HG03095 (cell line): Measurements from ENCODE around the gene GFPT2.

Experiments used
- ATAC-seq: cut with Tn5 transposase; IDR thresholded peaks from one replicate; pipeline ENCODE4 v1.9.1; 2021; ENCODE audit warnings: moderate library complexity; ENCODE audit not compliant: unreplicated experiment

GFPT2 gene

GRCh38 chr5:180335614-180336233 lies 17.4 kb downstream of the GFPT2 start:
- ATAC-seq, result no peak

GRCh38 chr5:180334751-180335613 lies 18.2 kb downstream of the GFPT2 start:
- no peak for ATAC-seq

GRCh38 chr5:180334176-180334575 lies 19.0 kb downstream of the GFPT2 start:
- ATAC-seq, result no peak

GRCh38 chr5:180333661-180334060 lies 19.5 kb downstream of the GFPT2 start:
- ATAC-seq, result no peak

DNA sequence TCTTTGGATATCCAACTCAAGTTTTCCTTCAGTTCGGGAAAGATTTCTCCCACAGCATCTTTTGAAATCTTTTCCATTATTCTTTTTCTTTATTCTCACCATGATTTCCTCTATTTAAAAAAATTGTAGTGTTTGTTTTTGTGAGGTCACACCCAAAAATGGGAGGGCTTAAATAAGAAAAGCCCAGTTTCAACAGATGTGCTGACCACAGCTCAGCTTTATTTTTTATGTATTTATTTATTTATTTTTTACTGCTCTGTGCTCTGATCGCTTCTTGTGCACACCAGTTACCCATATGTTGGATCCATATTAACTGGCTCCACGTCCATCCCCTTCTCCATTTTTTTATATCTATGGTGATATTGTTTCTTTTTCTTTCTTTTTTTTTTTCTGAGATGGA lies 20.3 kb downstream of the GFPT2 start:
- no peak for ATAC-seq

DNA sequence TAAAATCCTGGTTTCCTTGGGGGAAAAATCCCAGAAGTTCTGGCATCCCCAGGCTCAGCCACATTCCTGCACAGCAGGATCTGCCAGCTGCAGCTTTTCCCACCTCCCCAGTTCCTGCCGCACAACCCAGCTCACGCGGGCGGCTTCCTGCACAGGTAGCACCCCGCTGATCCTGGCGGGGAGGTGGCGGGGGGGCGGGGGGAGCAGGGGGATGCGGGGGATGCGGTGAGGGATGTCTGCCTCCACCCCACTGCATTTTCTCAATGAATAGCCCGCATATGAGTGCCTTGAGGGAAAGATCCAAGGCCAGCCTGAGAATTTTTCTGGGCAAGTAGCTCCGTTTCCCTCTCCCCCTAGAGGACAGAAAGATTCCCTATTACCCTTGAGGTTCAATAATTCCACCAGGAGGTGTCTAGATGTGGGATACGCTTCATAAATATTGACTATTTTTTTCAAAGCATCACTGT lies 21.1 kb downstream of the GFPT2 start:
- no peak for ATAC-seq

DNA sequence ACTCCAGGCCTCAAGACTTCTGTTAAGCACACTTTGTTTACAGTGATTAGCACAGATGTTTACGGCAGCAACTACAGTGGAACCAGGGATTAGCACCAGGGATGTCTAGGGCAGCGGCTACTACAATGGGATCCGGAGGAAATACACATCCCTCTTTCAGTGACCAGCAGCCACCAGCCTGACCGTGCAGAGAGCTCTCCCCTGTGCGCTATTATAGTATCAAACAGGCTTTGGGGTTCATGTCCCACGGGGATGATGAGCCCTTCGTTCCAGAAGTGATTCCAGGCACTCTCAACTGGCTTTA lies 21.5 kb downstream of the GFPT2 start:
- ATAC-seq, result no peak

DNA sequence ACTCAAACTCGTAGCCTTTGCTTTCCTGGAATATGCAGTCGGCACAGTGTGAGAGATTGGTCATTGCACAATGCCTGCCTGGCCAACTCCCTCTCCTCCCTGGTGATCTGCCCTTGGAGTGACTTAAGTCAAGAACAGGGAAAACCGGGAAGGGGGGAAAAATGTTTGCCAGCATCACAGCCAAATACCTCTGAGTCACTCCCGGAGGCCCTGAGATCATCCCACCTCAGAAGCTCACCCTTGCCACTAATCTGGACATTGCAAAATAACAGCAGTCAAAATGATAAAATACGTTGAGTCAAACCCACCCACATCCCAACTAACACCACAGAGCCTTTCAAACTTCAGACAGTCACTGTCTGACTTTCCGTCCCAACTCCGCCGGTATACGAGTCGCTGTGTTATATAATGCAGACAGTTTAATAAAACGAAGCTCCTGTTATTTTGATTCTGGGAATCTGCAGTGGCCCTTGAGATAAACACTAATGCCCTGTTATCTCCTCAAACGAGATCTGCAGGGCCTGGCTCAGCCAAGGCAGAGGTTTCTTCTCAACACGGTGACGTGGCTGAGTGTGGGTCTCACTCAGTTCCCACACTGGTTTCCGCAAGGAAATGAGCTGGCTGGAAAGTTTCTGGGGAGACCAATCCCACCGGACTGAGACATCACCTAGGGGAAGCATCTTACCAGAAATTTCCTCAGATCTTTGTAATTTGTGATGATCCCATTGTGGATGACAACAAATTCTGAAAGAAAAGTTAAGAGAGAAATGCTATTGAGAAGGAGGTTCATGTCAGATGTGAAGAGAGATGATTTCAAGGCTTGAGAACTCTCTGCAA lies 22.1 kb downstream of the GFPT2 start:
- ATAC-seq, result no peak

DNA sequence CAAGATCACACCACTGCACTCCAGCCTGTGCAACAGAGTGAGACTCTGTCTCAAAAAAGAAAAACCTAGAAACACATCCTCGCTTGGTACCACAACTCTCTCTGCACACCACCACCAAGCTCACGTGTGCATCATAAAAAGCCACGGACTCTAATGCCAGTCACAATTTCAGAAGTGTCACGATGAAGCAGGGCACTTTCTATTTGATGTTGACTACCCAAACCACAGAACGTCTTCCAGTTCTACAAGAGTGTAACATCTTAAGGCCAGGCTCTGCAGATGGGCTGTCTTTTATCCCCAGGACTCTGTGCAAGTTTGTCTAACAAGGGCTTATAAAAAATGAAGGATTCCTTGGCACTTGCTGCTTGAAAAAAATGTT lies 22.9 kb downstream of the GFPT2 start:
- ATAC-seq, result no peak

DNA sequence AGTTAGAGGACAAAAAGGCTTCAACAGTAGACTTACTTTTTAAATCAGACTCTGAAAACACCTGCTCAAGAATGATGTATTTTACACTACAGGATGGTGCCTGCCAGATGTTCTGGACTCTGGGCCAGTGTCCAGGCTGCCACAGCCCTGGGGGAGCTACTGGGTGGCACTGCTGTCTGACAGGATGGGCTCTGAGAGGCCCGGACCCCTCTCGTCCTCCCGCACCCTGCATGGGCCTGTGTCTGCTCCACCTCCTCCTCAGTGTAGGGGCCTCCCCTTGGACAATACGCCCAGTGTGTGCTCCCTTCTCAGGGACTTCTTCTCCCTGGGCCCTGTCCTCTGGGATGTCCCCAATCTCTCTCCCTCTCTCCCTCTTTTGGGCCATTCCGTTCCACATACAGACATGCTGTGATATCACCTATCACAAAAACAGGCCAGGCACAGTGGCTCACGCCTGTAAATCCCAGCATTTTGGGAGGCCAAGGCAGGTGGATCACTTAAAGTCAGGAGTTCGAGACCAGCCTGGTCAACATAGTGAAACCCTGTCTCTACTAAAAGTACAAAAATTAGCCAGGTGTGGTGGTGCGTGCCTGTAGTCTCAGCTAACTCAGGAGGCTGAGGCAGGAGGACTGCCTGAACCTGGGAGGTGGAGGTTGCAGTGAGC lies 23.4 kb downstream of the GFPT2 start:
- ATAC-seq, result no peak

DNA sequence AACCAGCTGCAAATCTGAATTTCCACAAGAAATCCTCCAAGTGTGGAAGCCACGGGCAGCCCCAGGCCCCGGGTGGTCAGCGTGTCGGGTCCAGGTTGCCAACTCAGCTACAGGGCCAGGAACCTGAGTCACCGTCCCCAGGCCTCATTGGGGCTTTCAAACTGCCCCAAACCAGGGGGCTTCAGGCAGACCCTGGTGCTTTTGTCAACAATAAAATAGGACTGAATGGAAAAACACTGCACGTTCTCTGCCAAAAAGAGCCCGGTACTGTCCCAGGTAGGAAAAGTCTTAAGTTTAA lies 24.0 kb downstream of the GFPT2 start:
- no peak for ATAC-seq

DNA sequence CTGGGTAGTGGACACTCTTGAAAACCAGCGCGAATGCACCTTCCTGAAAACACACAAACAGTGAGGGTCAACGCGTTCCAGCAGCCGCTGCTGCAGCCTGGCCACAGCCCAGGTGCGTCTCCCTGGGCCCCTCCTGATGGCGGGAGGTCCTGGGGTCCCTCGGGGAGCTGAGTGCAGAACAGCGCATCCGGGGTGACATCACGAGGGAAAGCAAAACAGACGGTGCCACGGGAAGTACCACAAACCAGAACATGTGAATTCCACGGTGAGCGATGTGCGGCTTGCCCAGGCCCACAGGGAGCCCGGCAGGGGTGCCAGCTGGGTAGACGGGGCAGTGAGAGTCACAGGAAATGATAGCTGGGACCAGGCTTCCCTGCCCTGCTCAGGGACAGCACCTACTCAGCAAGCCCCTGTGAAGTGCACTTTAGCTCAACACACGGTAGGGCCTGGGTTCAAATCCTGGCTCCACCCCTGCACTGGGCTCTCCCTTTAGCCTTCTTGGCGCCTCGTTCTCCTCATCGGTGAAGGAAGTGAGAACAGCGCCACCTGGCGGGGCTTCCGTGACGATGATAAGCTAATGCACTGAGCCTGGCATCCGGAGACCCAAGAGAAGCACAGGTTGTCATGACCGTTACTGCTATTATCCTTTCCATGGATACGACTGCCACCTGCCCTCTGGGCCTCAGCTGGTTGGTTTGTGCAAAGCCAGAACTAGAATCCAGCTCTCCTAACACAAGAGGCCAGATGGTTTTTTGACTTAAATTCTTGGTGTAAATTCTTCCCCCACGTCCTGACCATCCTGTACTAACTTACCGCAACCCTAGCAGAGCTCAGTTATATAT lies 24.6 kb downstream of the GFPT2 start:
- peak; percentile 87 for ATAC-seq

DNA sequence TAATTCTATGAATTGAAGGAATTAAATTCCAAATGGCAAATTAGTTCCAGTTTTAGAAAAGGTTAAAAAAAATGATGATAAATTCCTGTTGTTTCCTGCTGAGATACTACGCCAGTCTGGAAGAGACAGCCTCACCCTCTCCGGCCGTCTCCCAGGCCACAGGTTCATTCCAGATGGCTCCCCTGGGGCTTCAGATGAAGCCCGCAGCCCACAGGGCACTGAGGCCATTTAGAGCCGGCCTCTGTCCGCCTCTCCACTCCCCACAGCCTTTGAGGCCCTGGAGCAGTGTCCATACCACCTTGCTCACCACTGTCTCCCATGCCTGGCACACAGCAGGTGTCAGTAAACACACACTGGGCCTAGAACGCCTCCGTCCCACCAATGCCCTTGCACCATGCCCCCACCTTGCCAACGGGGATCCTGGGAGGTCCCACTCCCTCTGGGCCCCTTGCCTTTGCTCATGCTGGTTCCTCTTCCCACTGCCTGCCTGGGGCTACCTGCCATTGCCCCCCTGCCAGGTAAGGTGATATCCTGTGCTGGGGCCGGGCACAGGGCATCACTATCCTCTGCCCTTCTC lies 26.1 kb downstream of the GFPT2 start:
- ATAC-seq, result no peak

GRCh38 chr5:180324601-180324950 lies 28.6 kb downstream of the GFPT2 start:
- ATAC-seq, result no peak

DNA sequence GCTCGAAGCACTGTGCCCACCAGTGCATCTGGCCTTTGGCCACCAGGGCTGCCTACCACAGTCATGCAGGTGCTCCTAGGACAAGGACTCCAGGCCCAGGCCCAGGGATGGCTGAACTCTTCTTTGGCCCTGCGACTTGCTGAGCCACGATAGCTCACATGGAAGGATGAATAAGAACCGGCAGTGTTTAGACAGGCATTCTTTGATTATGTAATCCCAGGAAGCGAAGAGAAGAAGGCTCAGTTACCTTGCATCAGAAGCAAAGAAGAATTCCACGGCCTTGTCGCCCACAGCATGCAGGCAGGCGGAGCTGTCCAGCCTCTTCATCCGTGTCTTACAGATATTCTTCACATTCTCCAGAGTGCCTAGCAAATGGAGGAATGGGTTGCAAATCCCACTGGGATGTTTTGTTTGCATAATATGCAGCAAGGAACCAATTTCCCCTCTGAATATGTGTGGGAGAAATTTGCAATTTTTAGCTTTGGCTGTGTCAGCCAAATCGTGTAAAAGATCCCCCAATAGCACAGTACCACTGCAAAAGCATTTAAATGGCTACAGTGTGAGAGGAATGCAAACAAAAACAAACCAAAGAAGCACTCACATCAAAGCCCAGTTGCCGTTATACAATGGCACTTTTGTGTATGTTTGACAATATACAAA lies 29.1 kb downstream of the GFPT2 start:
- no peak for ATAC-seq

GRCh38 chr5:180323160-180323559 lies 30.0 kb downstream of the GFPT2 start:
- ATAC-seq, result no peak

GRCh38 chr5:180318456-180319089 lies 34.6 kb downstream of the GFPT2 start:
- no peak for ATAC-seq

GRCh38 chr5:180316586-180316985 lies 36.5 kb downstream of the GFPT2 start:
- no peak for ATAC-seq

DNA sequence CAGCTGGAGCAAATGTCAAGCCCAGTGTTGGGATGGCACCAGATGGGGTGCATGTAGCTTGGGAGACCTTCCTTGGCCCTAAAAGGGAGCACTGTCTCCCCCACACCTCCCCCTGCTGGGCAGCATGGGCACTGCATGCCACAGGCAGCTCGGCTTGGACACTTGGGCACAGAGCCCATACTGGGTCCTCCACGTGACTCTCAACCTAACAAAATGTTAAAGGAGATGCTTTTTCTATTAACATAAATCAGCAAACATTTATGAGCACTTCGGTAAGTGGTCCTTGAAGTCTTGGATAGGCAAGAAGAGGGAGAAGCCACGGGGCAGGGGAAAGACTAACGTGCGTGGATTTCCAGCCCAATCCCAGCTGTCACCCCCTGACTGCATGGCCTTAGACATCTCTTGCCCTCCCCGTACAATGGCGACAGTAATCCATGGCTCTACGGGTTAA lies 37.3 kb downstream of the GFPT2 start:
- ATAC-seq, result no peak
